Stimulated activated CD8-positive, alpha-beta memory T cell treated with anti-CD3 and anti-CD28 coated beads, Interleukin-15, amount 100 ng/mL, for 48 hours (primary cell): ENCODE data around the gene HNRNPM.
A peak's percentile ranks its signal among the peaks of the same experiment; 100 is the strongest.
"Not testable (repeated sequence)": the region's sequence is repeated elsewhere in the genome, so short reads cannot be mapped to it uniquely, and the experiment has no call there.

ENCODE experiments used
- DNase-seq, 2 donors: peaks; one replicate each; pipeline ENCODE4 v3.0.0-alpha.2; 2020; ENCODE audit warnings: low read depth in 2 of 2

The HNRNPM gene, protein sequence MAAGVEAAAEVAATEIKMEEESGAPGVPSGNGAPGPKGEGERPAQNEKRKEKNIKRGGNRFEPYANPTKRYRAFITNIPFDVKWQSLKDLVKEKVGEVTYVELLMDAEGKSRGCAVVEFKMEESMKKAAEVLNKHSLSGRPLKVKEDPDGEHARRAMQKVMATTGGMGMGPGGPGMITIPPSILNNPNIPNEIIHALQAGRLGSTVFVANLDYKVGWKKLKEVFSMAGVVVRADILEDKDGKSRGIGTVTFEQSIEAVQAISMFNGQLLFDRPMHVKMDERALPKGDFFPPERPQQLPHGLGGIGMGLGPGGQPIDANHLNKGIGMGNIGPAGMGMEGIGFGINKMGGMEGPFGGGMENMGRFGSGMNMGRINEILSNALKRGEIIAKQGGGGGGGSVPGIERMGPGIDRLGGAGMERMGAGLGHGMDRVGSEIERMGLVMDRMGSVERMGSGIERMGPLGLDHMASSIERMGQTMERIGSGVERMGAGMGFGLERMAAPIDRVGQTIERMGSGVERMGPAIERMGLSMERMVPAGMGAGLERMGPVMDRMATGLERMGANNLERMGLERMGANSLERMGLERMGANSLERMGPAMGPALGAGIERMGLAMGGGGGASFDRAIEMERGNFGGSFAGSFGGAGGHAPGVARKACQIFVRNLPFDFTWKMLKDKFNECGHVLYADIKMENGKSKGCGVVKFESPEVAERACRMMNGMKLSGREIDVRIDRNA

DNA sequence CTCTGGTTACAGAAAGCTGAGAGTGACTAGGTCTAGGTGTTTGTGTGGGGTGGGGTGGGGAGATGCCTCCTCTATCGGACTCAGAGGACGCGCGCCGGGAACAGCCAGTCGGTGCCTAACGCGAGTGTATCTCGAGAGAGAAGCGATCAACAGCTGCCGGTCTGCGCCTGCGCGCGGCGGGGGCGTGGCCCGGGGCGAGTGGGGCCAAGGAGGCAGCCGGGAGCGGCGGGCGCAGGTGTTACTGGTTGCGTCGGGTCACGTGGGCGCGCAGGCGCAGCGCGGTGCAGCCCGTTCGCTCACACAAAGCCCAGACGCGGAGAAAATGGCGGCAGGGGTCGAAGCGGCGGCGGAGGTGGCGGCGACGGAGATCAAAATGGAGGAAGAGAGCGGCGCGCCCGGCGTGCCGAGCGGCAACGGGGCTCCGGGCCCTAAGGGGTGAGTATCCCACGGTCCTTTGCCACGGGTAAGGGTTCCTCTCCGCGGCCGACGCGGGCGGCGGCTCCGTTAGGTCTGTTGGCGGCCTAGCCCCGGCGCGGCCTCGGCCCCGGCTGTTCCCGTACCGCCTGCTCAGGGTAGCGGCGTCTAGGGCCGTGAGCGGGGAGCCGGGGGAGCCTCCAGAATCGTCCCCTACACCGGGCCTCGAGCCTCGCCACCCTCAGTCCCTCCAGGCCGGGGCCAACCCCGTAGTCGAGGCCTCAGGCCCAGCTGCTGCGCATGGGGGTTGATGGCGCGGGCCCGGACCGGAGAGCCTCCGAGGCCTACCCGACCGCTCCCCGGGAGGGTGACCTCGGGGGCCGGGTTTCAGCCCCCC, at the start of gene HNRNPM:
HNRNPM (plus strand) TSS at position 299 of the 811 bp plus-strand sequence; CDS start at position 323, 24 bp downstream.
- DNase-seq: peak; percentile 100

DNA sequence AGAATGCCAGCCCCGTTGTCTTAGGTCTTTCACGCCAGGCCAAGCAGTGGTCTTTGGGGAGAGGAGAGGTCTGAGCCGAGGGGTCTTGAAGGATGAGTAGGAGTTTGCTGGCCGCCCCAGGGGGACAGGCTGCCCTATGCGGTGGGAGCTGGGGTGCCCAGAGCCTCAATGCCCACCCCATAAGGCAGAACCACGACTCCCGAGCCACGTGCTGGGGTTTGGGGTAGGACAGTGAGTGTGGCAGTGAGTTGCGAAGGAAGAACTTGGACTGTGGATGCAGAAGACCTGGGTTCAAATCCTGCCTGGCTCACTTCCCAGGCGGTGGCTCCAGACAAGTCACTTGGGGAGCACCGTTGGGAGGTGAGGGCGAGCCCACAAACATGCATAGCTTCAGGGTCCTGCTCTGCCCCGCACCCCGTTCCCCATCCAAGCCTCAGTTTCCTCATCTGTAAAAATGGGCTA, 49.1 kb upstream of the HNRNPM start:
- no peak for DNase-seq

DNA sequence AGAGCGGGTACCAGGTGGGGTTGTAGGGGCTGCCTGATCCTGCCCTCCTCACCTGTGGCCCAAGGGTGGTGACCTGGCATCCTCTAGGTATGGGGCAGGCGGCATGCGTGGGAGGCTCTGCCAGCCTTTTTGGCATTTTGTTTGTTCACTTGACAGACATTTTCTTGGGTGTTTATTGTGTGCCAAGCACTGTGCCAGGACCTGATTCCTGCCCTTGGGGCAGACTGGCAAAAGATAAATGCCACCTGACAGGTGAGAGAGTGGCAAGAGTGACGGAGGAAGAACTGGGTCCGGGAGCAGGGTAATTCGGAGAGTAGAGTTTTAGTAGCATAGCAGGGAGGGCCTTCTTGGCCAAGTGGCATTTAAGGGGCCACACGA, 48.6 kb upstream of the HNRNPM start:
- DNase-seq: no peak

DNA sequence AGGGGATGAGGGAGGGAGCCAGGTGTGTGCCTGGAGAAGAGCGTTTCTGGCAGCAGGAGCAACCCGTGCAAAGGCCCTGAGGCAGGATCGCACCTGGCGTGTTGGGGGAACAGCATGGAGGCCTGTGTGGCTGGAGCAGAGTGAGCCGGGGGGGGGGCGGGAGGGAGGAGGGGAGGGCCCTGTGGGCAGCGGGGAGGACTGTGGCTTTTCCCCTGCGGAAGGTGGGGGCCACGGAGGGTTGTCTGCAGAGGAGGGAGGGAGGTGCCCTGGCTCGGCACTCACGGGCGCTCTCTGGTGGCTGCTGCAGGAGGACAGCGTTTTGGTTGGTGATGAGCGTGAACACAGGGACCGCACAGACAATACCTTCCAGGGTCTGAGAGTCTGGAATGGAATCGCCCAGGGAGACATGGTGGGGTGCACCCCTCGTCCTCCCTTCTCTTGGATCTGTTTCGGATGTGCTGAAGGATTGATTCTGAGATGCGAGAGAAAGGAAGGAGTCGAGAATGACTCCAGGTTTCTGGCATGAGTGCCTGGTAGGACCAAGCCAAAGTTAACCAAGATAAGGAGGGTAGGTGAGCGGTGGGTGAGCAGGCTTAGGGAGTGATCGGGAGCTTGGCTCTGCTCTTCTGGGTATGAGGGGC, 48.1 kb upstream of the HNRNPM start:
- DNase-seq: peak; percentile 45 to 49

DNA sequence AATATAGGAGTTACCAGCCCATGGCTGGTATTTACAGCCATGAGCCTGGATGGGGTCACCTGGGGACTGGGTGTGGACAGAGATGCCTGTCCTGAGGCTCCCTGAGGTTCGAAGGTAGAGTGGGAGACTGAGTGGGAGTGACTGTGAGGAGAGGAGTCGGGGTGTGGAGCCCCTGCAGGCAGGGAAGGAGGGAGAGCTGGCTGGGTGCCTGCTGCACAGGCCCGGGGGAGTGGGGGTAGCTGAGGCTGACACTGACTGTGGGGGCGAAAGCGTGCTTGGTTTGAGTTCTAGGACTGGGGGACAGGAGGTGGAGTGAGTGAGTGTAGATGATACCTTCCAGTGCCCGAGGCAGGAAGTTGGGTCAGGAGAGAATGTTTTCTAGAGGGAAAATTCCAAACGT, 47.5 kb upstream of the HNRNPM start:
- DNase-seq: no peak

DNA sequence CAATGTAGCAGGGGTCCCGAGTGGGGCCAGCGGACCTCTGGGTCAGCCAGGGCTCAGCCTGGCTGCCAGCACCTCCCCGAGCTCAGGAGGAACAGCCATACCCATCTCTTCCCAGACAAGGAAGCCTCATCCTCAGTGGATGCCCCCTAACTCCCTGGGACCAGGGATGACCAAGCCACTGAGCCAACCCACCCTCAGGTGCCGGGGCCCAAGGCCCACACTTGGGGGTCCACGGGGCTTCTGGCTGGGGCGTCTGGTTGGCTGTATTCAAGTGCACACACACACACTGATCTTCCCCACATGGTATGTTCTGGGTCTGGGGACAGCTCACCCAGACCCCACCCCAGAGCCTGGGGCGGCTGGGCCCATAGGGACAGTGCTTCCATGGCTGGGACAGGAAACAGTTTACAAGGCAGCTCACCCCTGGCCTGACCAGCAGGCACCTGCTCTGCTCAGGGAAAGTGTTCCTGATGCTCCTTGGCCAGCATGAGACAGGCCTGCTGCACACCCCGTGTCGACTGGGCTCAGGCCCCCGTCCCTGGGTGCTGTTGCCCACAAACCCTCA, 46.9 kb upstream of the HNRNPM start:
- DNase-seq: no peak

DNA sequence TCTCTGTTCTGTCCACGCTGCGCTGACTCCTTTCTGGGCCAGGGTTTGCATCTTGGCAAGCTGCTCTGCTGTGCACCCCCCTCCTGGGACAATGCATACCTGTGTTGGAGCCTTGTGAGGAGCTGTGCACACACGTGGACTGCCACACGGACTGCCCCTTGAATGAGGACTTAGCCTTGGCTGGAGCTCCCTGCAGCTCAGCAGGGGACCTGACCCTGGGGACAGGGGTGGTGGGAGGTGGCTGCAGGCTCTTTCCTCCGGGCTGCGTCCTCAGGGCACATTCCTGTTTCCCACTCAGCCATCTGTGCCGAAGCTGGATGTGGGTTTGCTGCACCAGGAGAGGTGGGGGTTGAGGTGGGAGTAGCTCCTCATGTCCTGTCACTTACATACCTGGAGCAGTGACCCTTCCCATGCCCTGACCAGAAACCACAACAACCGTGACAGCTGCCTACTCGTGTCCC, 46.4 kb upstream of the HNRNPM start:
- DNase-seq: no peak

DNA sequence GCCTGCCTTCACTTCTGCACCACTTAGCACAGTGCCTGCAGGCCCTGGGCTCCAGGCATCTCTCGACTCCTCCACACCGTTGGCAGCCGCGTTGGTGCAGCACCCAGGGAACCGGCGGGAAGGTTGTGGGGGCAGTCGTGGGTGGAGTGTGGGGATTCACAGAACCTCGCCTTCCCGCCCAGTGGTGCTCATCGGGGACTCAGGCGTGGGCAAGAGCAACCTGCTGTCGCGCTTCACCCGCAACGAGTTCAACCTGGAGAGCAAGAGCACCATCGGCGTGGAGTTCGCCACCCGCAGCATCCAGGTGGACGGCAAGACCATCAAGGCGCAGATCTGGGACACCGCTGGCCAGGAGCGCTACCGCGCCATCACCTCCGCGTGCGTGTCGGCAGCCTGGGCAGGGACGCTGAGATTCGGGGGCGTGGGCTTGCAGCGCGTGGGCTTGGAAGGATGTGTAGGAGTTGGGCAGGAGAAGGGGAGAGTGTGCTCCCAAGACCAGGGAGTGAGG, 45.0 kb upstream of the HNRNPM start:
- no peak for DNase-seq

DNA sequence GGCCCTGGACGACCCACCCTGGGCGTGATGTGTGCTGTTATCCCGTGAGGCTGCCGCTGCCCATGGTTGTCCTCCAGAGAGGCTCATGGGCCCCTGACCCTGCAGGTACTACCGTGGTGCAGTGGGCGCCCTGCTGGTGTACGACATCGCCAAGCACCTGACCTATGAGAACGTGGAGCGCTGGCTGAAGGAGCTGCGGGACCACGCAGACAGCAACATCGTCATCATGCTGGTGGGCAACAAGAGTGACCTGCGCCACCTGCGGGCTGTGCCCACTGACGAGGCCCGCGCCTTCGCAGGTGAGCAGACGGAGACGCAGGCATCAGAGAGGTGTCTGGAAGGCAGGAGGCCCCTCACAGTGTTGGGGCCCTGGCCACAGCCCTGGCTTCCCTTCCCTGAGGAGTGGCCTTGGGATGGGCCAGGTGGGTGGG, 42.8 kb upstream of the HNRNPM start:
- no peak for DNase-seq

DNA sequence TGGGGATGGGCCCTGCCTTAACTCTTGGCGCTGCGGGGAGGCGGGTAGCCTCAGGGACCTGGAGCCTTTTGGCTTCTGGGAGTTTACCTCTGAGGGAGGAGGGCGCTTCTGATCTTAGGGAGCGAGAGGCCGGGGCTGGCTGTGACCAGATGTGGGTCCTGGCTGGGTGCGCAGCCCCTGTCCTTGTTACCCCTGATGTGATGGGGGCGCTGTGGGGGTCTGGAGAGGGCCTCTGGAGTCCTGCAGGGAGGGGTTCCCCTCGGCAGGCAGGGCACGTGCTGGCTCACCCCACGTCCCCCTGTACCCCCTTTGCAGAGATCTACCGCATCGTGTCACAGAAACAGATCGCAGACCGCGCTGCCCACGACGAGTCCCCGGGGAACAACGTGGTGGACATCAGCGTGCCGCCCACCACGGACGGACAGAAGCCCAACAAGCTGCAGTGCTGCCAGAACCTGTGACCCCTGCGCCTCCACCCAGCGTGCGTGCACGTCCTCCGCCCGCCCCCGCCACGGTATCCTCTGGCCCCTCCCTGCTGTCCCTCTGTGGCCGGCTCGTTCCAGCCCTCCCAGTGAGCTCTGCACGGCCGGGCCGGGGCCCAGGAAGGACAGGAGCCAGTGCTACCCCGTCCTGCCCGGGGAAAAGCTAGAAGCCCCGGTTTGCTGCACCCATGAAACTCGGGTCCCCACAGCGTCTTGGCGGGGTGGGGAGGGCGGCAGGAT, 41.5 kb upstream of the HNRNPM start:
- no peak for DNase-seq

DNA sequence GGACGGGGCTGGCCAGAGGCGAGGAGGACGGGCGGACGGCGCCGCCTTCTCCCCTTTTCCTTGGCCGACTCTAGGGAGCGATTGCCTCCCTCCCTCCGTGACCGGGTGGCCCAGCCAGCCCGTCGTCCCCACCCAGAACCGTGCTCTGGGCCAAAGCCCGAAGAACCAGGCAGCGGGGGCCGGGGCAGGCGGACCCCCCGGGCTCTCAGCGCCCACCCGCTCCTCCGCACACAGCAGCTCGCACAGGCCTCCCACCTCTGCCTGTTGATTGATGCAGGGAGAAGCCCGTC, 41.0 kb upstream of the HNRNPM start:
- no peak for DNase-seq

DNA sequence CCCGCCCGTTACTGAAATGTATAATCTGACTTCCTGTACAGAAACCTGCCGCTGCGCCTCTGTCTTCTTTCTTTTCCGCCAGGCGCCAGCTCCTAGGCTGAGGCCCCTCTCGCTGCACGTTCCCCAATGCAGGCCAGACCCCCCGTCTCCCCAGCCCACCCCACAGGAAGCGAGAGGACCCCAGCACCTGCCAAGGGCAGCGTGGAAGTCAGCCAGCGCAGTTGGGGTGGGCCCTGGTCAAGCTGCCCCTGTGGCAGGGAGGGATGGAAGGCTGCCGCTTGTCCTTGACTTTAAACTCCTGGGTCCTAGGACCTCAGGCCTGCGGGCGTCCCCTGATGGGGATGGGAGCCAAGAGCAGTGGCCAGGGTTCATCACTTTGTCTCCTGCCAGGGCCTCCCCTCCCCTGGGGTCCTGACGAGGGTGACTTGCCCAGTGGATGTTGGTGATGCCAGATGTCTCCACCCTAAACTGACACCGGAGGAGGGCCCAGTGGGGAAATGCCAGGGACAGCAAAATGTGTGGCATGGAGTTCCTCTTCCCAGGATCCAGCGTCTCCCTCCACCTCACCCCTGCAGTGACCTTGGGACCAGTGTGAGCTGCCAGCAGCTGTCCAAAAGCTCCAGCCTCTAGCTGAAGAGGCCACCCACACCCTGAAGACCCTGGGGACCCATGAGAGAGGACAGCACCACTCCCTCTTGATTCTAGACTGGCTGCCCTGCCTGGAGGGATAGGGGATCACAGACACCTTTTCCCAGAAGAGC, 40.2 kb upstream of the HNRNPM start:
- no peak for DNase-seq

DNA sequence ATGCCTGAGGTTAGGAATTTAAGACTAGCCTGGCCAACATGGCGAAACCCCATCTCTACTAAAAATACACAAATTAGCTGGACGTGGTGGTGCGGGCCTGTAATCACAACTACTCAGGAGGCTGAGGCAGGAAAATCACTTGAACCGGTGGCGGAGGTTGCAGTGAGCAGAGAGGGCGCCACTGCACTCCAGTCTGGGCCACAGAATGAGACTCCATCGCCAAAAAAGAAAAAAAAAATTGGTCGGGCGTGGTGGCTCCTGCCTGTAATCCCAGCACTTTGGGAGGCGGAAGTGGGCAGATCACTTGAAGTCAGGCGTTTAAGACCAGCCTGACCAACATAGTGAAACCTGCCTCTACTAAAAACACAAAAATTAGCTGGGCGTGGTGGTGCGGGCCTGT, 34.1 kb upstream of the HNRNPM start:
- not testable (repeated sequence) for DNase-seq

DNA sequence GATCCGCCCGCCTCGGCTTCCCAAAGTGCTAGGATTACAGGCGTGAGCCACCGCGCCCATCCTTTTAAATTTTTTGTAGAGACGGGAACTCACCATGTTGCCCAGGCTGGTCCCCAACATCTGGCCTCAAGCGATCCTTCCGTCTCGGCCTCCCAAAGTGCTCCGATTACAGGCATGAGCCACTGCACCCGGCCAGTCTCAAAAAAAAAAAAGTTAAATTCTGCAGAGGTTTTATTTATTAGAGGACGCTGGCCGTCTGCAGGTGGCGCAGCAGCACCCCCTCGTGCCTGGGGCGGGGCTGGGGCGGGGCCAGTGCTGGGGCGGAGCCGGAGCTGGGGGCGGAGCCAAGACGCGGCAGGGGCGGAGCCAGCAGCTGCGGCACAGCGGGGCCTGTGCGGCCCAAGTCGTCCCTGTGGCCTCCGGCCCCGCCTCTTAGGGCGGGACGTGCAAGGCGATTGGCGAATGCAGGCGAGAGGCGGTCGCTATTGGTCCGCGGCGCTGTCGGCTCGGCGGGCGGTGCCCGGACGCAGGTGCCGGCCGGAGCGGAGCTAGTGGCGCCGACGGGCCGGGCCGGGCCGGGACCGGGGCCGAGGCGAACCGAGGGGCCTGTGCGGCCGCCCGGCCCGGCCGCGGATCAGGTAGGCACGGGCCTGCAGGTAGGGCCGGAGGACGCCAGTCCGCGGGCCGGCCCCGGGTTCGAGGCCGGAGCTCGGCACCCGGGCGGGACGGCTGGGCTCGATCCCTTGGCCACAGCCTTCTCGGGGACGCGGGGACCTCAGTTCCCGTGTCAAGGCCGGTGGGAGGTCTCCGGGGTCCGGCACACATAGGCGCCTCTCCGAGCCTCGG, 31.8 kb upstream of the HNRNPM start, which contains the start of gene MARCHF2:
MARCHF2 (plus strand) TSS at position 523 of the 846 bp plus-strand sequence. CDS start 8,536 bp downstream, outside the sequence.
- DNase-seq: peak; percentile 93 to 95

DNA sequence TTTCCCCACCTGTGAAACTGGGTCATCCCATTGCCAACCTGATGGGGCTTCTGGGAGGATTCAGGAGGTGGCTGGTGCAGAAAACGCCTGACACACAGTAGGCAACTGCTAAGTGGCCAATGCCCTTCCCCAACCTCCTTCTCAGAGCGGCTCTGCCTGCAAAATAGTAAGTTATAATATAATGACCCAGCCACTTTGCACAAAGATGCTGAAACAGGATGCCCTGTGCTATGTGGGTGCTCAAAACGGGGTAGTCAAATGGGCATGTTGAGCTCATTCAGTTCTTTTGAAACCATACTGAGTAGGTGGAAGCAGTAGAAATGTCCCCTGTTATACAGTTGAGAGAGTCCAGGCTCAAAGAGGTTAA, 31.2 kb upstream of the HNRNPM start:
- DNase-seq: no peak

DNA sequence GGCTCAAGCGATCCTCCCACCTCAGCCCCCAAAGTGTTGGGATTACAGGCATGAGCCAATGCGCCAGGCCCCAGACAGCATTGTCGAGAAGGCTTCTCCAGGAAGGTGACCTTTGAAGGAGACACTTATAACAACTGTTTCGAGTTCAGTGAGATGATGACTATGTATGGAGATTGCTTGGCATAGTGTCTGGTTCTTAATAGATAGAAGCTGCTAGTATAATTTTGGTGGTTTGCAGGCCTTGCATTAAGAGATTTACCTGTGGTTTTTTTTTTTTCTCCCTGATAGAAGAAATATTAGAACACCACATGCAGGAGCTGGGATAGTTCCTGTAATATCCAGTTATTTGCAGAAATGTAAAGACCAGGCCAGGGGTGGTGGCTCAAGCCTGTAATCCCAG, 28.0 kb upstream of the HNRNPM start:
- no peak for DNase-seq

DNA sequence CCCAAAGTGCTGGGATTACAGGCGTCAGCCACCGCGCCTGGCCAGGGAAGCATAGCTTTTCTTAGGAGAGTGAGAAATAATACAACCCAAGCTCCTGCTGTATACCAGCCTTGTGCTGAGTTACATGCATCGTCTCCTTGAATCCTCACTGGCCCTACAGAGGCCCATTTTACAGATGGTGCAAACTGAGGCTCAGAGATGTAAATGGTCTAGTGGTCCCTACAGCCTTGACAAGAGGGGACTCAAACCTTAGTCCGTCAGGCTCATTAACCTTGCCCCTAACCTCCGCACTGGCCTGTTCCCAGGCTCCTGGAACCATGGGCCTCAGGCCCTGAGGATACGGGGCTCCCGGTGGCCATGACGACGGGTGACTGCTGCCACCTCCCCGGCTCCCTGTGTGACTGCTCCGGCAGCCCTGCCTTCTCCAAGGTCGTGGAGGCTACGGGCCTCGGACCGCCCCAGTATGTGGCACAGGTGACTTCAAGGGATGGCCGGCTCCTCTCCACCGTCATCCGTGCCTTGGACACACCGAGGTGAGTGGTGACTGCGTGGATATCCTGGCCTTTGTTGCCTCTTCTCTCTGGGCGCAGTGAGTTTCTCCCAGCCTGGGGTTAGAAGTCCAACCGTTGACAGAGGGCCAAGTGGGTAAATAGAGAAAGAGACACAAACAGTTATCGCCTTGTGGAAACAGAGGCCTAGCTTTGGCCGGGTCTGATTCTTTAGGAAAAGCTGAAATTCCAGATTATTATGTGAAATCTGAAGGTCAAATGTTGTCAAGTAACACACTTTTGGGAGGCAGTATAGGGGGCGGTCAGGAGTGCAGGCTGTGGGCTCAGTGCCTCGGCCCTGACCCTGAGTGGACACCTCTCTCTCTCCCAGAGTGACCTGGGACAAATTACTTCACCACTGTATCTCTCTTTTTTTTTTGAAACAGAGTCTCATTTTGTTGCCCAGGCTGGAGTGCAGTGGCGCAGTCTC, 23.0 kb upstream of the HNRNPM start:
- DNase-seq: no peak

DNA sequence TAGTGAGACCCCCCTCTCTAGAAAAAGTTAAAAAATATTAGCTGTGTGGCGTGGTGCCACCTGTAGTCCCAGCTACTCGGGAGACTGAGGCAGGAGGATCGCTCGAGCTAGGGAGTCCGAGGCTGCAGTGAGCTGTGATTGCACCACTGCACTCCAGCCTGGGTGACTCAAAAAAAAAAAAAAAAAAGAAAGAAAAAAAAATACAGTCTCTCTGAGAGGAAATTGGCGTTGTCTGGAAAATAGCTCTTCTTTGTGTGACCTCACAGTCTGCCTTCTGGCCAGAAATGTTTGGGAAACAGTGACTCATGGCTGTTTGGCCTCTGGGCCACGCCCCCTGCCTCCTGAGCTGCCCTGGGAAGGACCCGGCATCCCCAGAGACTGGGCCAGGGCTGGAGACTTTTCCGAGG, 21.0 kb upstream of the HNRNPM start:
- no peak for DNase-seq
